BJ (cell line): ENCODE results near the gene AGER. TPM values are rescaled to one million over a fixed set of nuclear protein-coding genes. Genes with fewer than 3 reads are reported as not detected.

Source experiments
- CTCF ChIA-PET: fragments of 350-600 bp; formaldehyde crosslinking; extraction: SDS; loops from one replicate; lab custom pipeline; 2021; ENCODE audit warnings: antibody characterized with exemption, inconsistent platforms; lab: Yijun Ruan, JAX
- POLR2A ChIA-PET: fragments of 300-600 bp; sonication (Branson Sonifier 250); formaldehyde crosslinking; extraction: SDS; loops from one replicate; lab custom pipeline; 2021; ENCODE audit warnings: antibody characterized with exemption; lab: Charles Lee
- DNase-seq: peaks from one replicate; pipeline ENCODE4 v3.0.0-alpha.2; 2011; ENCODE audit warnings: low read depth
- H3K27me3 ChIP-seq: 2 replicates; pipeline ENCODE4 v1.6.0; 2011; ENCODE audit warnings: low read length; ENCODE audit not compliant: control insufficient read depth, insufficient read depth
- H3K36me3 ChIP-seq: 2 replicates; pipeline ENCODE4 v1.5.1; 2011; ENCODE audit warnings: low read length; ENCODE audit not compliant: control insufficient read depth, insufficient read depth
- H3K4me3 ChIP-seq: 2 replicates; pipeline ENCODE4 v1.5.1; 2011; ENCODE audit warnings: low read depth, mild to moderate bottlenecking, control low read depth, low read length
- polyA plus RNA-seq: library from polyadenylated mRNA; depleted of rRNA; stranded (reverse); fragments of >200 nt; gene quantifications from 2 replicates; pipeline ENCODE4 v1.2.3, GENCODE V29; 2011
- TF ChIP-seq, protein P1 (sequence below): IDR thresholded peaks from 2 replicates; pipeline ENCODE4 v1.5.1; 2011; ENCODE audit warnings: low read depth, mild to moderate bottlenecking, control low read depth, inconsistent platforms, low read length, moderate library complexity; ENCODE audit not compliant: insufficient read depth

Gene AGER
- polyA plus RNA-seq, 1 experiment, result 2.6 TPM

DNA sequence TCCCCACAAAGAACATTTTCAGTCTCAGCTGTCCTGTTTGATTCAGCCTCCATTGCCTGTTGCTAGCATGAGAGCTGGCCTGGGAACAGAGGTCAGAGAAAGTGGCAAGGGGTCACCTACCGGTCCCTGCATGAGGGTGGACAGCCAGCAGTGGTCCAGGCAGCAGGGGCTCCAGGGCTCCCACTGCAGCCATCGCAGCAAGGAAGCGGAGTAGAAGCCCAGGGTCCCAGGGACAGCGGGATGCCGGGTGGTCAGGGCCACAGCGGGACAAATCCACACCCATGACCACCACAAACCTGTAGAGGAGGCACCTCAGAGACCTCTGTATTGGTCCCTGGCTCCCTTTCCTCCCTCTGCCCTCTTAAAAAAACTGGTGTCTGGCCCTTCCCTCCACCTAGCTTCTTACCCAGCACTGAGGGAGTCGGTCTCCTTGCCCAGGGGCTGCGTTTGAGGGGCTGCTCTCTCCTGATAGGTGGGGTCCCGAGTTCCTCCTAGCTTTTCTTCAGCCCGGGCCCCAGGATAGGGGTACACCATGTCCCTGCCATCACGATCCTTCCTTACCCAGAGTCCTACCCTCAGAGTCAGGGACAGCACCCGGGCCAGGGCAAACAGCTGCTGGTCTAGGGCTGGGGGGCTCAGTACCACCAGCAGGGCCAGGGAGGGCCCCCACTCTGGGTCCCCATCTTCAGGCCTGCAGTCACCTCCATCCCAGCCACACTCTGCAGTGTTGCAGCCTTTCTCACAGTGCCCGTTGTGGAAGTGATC lies 16.8 kb upstream of the AGER start:
- Histone ChIP-seq H3K27me3 (peaks cover 4% of the 10 kb centered on the region), H3K4me3 (no peak overlapping the region), H3K36me3 (no peaks in the 10 kb centered on the region)
- ChIA-PET POLR2A (no interaction called here), CTCF (interaction anchor here (1.1 kb wide), 1 partner anchor 44 kb away, joined by 3 read pairs; no protein-coding TSS in a partner anchor)
- no peak for DNase-seq
- TF ChIP-seq, protein P1, sequence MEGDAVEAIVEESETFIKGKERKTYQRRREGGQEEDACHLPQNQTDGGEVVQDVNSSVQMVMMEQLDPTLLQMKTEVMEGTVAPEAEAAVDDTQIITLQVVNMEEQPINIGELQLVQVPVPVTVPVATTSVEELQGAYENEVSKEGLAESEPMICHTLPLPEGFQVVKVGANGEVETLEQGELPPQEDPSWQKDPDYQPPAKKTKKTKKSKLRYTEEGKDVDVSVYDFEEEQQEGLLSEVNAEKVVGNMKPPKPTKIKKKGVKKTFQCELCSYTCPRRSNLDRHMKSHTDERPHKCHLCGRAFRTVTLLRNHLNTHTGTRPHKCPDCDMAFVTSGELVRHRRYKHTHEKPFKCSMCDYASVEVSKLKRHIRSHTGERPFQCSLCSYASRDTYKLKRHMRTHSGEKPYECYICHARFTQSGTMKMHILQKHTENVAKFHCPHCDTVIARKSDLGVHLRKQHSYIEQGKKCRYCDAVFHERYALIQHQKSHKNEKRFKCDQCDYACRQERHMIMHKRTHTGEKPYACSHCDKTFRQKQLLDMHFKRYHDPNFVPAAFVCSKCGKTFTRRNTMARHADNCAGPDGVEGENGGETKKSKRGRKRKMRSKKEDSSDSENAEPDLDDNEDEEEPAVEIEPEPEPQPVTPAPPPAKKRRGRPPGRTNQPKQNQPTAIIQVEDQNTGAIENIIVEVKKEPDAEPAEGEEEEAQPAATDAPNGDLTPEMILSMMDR, result no peak

DNA sequence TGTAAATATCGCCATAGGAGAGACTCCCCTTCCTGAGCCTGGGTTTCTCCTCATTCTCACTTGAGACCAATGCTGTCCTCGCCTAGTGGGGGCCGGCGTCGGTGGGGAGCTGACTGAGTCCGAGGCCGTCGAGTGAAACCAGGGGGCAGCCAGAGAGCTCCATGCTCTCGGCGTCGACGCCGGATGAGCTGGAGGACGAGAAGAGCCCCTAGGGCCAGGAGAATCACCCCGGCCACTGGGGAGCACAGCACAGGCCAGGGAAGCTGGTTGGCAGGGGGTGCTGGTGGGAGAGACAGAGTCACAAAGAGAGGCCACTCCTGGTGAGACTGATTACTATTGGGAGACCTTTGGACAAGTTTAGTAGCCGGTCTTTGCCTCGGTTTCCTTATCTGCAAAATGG lies 14.8 kb upstream of the AGER start:
- no peaks in the 10 kb centered on the region for H3K36me3 ChIP-seq
- DNase-seq, result no peak
- H3K27me3 ChIP-seq, result peaks cover 3% of the 10 kb centered on the region
- no peak overlapping the region for H3K4me3 ChIP-seq
- TF ChIP-seq, protein P1, result no peak
- CTCF ChIA-PET, result no interaction called here
- POLR2A ChIA-PET, result no interaction called here

GRCh38 chr6:32198345-32198696 lies 14.3 kb upstream of the AGER start:
- POLR2A ChIA-PET, result no interaction called here
- no peaks in the 10 kb centered on the region for H3K36me3 ChIP-seq
- peaks cover 1% of the 10 kb centered on the region for H3K27me3 ChIP-seq
- CTCF ChIA-PET, result no interaction called here
- DNase-seq, result no peak
- TF ChIP-seq, protein P1, result no peak
- no peak overlapping the region for H3K4me3 ChIP-seq

DNA sequence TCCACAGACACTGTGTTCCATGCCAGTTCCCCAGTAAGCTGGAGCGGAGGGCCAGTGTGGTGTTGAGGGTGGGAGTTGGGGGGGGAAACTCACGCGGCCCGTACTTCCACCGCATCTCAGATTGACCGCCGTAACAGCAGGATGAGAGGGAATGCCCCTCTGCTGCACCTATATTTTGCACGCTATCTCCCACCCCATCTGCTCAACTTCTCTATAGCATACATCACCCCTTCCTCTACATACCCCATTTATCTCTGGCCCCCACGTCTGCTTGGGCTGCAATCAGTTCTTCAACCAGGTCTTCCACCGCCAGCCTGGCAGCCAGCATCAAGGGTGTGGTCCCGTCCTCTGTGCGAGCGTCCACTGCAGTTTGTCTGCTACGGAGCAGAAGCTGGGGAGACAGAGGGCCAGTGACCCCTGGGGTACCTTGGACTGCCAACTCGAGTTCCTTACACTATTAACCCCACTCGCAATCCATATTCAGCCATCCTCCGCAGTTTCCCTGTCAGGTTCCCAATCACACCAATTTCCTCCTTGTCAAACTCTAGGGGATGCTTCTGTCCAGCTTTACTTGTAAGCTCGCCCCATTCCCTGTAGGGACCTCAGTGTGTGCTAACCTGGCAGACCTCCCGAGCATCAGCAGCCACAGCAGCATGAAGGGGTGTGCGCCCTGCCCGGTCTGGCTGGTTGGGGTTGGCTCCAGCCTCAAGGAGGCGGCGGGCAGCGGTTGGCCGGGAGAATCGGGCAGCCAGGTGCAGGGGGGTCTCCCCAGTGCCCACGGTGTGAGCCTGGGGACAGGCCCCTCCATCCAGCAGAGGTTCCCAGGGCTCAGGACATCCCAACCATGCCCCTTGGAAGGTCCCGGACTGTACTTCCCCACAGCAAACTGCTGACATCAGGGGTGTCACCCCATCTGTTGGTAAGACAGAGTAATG lies 12.9 kb upstream of the AGER start:
- ChIA-PET CTCF (interaction anchor here (0.6 to 1.5 kb wide), 5 partner anchors 10 to 406 kb away, joined by 3 to 5 read pairs (median 4); no protein-coding TSS in a partner anchor), POLR2A (no interaction called here)
- TF ChIP-seq, protein P1, result no peak

More for the DNA sequence above, 12.9 kb upstream of the AGER start:
- peaks cover 1% of the 10 kb centered on the region for H3K27me3 ChIP-seq
- DNase-seq, result no peak
- H3K36me3 ChIP-seq, result no peaks in the 10 kb centered on the region
- peak overlapping the region; percentile 81 for H3K4me3 ChIP-seq
